Superior temporal gyrus (tissue), 1 donor: ENCODE data around the gene PIGU.

Experiments
- DNase-seq: peaks from one replicate; pipeline ENCODE4 v3.0.0-alpha.2; 2016; ENCODE audit errors: extremely low spot score

Gene PIGU

DNA sequence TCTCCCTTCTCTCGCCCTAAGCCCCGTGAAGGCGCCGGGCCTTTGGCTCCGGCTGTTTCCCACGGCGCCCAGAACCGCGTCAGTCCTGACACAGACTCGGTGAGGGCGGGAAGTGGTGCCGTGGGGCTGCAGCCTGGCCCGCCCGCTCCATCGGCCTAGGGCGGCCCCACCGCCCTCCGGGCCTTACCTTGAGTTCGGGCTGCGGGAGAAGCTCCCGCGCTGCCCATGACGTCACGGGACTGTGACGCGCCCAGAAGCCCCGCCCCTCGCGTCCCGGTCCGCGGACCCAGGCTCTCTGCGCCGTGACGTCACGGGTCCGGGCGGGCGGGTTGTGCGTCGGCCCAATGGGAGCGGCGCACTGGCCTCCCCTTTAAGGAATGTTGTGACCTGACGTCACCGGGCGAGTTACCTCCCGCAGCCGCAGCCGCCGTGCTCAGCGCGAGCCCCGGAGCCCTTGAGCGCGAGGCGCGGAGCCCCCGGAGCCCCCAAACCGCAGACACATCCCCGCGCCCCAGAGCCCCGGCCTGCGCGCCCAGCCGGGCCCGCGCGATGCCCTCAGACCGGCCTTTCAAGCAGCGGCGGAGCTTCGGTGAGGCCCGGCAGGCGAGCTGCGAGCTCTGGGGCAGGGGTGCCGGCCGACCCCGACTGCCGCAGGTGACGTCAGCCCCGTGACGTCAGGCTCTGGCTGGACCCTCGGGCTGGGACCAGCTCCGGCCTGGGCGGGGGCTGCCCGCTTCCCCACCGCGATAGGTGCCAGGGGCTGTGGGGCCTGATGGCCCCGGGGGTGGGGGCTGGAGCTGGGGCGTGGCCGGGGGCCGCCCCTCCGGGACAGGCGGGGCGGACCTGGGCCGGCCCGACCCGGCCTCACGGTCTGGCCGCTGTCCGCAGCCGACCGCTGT lies 118.3 kb downstream of the PIGU start, which contains the start of gene MAP1LC3A:
Gene MAP1LC3A (plus strand): TSS at position 399 of the 899 bp plus-strand sequence. CDS start 151 bp downstream, at position 550.
- DNase-seq: peak; percentile 91

DNA sequence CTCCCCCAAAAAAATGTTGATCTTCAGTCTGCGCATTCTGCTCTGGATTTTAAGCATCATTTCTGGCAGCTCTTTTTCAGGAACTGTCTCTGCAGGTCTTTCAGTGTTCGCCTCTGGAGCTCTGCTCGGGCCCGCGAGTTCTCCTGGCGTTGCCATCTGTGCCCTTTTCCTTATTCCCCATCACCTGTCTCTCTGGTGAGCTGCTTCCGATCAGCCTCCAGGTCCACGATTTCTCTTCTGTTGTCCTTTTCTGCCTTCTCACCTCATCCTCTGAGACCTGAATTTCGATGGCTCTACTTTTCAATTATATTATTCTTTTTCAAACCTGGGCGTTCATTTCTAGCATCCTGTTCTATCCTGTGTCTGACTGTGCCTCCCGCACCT lies 119.0 kb downstream of the PIGU start:
- DNase-seq: peak; percentile 33

DNA sequence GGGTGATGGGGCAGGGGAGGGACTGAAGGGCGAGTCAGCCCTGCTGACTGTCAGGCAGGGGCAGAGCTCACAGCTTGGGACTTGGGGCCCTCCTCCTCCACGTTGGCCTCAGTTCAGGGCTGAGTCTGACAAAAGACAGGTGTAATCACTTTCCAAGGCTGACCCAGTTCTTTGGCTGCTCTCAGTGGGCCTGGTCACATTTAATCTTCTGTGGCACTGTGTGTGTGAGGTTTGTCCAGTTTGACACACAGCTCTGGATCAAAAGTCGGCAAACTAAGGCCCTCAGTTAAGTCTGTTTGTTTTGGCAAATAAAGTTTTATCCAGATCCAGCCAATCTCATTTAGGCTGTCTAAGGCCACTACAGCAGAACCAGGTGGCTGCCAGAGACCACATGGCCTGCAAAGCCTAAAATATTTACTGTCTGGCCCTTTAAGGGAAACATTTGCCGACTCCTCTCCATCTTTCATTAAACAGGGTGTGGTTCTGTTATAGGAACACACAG lies 123.5 kb downstream of the PIGU start:
- no peak for DNase-seq

DNA sequence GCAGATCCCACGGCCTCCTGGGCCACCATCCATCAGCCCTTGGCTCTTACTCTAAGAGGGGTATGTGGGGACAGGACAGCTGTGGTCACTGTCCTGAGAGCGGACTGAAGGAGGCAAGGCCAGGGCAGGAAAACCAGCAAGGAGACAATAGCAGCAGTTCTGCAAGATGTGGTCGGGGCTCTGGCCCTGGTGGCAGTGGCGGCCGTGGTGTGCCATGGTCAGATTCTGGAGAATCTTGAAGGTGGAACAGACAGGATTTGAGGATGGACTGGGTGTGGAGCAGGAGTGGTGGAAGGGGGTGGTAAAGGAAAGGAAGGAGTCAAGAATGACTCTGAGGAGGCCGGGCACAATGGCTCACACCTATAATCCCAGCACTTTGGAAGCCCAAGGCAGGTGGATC lies 124.3 kb downstream of the PIGU start:
- DNase-seq: no peak

DNA sequence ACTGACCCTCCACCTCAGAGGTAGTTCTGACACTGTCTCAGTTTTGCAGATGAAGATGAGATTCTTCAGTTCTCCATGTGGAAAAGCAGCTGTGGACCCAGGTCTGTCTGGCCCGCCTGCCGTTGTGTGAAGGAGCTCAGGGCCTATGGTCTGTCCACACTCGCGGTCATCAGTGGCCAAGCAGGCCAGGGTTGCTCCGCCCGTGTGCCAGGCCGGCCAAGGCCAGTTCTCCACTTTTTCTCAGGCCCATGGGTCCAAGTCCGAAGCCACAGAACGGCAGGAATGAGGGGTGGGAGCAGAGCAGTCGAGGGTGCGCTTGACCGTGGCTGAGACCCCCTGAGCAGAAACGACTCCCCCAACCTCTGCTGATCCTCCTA lies 127.0 kb downstream of the PIGU start:
- DNase-seq: no peak

DNA sequence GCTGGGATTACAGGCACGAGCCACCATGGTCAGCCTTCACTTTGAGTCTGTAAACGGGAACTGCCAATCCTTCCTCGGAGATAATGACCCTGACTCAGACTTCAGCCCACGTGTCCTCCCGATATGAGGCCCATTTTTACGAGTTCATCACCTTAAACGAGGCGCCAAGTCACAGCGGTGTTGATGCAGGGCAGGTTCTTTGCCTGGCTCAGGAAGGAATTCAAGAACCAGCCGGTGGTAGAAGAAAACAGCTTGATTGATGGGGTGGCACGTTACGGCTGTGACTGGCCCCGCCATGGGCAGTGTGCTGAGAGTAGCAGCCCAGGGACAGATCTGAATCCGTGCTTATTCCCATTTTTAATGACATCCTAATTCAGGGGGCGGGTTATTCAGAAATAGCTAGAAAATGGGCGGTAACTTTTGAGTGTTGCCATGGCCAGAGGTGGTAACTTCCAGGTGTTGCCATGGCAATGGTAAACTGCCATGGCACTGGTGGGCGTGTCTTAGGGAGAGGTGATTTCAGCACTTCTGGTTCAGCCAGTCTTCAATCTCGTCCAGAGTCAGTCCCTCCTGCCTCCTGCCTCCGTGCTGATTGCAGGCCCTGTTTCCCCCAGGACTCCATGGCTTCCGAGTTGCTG lies 127.5 kb downstream of the PIGU start:
- DNase-seq: no peak

DNA sequence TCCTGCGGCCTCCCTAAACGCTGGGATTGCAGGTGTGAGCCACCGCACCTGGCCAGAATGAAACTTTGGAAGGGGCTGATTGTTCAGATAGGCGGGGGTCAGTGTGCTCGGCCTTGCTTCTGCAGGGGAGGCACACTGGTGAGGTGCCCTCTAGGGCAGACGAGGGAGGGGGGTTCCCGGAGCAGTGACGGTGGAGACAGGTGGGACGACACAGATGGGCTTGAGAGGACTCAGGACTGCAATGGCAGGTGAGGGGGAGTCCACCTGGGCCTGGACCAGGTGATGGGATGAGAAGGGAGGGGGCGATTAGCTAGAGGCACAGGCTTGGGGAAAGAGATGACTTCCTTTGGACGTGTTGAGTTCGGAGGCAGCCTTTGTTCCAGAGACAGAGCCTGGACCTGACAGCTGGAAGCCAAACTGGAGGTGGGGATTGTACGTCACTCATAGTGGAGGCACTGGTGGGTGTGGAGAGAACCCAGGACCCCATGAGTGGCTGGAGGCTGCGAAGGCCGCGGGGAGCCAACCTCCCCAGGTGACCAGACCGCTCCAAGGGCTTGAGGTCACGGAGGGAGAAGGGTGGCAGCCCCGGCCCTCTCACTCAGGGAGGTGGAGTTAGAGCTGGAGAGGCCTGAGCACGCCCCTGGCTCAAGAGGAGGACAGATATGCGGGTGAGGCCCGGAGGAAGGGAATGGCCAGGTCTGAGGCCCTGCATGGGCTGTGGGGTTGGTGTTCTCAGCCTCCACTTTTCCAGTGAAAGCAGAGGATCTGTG lies 128.9 kb downstream of the PIGU start:
- DNase-seq: no peak

DNA sequence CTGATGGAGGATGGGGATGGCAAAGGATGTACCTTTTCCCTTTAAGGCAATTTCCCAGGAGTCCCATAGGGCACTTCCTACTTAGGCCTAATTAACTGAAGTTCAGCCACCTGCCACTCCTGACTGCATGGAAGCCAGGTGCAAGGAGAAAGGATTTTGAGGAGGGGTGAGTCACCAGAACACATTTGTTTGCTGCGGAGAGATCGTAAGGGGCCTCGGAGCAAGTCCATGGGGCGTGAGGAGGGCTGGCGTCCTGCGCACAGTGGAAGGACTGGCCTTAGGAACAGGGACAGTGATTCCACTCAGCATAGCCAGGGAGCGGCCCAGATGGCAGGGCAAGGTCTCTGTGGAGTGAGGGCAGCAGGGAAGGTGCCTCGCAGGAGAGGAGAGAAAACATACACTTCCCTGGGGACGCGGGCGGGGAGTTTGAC lies 130.1 kb downstream of the PIGU start:
- DNase-seq: no peak

DNA sequence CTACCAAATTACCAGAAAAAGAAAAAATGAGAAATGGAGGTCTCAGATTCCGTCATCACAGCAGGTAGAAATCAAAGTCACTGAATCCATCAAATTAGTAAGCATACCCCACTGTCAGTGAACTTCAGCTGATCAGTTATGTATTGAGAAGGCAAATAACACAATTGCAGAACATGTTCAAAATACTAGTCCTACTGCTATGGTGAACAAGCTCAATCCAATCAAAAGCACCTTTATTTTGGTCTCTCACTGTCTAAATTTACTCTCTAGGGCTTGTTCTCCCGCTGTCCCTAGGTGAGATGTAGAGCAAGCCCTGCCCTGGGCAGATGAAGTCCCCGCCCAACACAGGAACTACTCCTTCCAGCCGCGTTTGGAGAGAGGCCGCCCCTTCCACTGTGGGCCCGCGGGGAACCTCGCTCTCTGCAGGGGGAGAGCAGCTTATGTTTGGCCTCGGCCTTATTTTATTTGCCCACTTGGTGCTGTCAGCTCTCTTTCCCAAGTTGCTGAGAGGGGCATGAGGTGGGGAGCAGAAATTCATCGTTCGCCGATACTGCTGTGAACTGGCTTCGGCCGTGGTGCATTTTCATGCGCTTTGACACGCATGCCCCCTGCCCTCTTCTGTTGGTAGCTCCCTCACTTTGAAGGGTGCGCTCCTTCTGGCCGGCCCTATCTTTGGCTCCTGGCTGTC lies 132.6 kb downstream of the PIGU start:
- no peak for DNase-seq

DNA sequence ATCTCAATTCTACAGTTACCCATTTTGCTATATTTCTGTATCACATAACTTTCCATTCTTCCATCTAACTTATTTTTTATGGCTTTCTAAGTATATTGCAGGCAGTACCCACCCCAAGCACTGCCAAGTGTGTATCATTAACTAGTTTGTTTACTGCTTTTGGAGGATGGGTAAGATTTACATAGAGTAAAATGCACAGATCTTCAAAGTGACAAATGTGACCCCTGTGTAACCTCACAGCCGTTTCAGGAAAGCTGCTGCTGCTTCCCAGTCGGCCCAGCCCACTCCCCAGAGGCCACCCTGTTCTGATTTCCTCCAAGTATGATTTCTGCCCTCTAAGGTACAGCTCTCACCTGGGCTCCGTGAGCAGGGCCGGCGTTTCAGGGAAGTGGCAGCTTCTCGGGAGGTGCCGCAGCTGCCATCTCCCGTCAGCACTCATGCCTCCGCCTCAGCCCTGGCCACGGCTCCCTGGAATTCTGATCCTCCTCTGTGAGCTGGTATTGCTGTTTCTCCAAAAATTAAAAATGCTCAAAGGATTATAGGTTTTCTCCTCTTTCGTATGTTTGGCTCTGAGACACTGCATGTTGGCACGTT lies 133.3 kb downstream of the PIGU start:
- DNase-seq: no peak

DNA sequence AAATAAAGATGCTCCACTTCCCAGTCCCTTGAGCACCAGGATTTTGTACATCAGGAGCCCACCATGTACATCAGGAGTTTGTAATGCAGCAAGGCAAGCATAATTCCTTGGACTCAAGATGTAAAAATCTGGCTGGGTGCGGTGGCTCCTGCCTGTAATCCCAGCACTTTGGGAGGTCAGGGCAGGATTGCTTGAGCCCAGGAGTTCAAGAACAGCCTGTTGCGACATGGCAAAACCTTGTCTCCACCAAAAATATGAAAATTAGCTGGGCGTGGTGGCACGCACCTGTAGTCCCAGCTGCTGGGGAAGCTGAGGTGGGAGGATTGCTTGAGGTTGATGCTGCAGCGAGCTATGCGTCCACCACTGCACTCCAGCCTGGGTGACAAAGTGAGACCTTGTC lies 134.5 kb downstream of the PIGU start:
- DNase-seq: no peak

DNA sequence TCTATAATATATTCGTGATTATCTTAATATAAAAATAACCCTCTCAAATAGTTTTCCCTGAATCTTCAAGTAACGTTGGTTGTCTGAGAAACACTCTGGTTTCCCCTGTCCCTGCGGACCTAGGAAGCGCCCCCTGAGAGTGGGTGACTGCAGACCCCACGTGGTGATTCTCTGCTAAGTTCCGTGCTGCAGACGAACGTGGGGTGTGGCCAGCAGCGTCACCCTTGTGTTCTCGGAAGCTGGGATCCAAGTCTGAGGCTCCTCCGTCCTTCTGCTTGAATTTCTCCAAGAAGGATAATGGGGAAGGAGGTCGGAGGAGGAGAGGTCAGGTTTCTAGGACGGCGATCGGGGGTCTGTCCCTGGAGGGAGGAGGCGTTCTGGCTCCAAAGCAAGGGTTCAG lies 135.0 kb downstream of the PIGU start:
- no peak for DNase-seq

DNA sequence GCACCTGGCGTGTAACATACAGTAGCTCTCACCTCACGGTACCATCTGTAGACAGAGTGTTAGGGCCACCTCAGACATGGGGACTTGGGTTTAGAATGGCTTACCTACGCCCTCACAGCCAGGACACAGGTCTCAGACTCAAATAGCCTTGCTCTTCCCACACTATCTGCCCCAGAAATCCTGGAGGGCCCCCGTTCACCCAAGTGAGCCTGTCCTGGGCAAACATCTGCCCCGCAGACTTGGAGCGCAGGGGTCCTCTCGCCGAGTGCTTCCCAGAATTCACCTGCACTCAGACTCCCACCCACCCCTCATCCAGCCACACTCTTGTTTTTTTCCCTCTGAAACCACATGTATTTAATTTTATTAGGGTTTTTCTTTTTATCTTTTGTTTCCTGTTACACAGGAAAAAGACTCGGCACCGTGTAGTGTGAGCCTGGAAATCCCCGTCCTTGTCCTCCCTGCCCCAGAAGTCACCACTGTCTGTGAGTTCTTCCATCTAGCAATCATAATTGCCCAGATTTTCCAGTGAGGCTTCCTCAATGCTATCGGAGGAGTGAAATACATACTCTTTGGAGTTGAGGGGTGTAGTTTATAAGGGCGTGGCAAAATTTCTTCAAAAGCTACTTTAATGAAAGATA lies 135.5 kb downstream of the PIGU start:
- DNase-seq: no peak

DNA sequence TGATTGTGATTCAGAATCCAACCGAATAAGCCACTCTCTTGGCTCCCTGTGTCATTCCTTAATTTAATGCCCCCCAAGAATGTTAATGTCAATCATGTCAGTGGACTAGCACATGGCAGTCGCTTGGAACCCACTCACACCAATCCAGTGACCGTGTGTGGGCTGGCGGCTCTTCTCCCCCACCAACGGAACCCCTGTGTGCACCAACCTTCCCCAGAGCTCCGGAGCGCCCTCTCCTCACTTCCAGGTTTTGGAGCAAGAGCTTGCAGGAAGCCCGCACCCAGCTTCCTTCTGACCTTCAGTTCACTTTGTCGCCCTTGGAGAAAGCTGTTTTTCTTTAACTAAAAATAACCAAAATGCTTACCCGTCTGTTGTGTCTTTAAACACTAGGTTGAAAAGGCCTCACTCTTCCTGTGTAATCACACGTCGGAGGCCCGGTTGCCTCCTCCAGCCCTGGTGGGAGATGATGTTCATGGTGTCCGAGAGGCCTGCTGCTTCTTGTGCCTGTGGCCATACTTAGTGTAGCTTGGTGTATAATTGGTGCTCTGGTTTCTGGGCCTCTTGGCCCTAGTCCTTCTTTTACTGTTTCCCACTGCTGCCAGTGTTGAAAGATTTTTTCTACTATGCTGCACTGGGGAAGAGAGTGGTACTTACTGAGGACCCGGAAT lies 136.2 kb downstream of the PIGU start:
- DNase-seq: no peak

DNA sequence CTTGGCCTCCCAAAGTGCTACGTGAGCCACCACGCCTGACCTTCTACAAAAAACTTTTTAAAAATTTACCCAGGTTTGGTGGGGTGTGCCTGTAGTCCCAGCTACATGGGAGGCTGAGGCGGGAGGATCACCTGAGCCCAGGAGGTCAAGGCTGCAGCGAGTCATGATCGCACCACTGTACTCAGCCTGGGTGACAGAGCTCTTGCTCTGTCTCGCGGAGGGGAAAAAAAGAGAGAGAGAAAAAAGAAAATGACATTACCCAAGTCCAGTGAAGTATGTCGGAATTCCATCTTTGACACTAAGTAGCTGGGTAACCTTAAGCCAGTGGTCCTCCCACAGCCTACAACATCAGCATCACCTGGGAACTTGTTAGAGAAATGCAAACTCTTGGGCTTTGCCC lies 137.1 kb downstream of the PIGU start:
- no peak for DNase-seq

DNA sequence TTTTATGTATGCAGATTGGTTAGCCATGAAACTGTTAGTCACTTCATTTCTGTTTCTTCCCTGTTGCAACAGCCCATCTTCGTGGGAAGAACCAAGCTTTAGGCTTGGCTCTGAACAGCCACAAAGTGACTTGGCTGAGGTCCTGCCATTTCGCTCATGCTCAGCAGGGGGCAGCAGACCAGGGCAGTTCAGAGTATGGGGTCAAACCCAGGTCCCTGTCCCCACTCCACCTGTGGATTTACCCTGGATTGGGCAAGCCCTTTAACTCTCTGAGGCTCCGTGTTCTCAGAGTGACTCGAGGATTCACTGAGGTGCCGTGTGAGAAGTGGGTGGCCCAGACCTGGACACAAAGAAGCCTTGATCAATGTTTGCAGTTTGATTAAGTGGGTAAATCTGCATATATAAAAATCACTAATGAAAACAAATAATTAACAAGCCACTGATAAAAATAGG lies 138.2 kb downstream of the PIGU start:
- peak; percentile 73 for DNase-seq

DNA sequence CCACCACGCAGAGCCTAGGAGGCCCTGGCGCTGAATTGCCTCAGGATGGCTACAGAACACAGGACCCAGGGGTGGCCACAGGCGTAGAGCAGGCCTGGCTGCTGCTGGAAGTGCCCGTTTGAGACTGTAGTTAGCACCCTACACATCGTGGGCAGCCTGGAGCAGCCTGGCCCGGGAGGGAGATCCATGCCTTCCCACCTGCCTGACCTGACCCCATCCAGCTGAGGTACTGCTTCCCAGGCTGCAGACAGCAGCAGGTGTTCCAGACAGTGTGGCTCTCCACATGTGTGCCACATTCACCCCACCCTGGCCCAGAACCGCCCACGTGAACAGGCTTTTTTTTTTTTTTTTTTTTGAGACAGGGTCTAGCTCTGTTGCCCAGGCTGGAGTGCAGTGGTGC lies 139.2 kb downstream of the PIGU start:
- no peak for DNase-seq

DNA sequence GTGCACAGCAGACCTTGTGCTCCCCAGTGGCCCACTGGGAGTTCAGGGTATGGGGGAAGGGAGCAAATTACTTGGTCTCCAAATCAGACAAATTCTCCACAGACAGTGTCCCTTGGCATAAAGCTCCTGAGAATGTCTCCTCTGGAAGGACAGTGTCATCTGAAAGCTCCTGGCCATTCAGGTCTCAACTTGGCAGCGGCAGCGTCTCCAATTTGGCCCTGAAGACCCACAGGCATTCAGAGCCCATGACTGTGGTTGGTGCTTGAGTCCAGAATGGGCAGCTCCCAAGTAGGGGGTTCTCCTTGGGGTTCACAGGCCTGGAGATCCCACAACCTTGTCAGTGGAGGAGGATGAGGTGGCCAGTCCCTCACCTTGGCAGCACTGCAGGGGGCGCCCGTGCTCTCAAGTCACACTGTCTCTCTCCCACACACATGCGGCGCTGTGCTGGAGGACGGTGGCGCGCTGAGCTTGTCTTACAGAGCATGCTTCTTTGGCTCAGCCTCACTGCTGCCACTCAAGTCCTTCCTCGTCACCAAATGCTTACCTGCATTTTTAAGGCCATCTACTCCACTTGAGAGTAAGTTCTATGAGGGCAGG lies 140.0 kb downstream of the PIGU start:
- peak; percentile 51 for DNase-seq

DNA sequence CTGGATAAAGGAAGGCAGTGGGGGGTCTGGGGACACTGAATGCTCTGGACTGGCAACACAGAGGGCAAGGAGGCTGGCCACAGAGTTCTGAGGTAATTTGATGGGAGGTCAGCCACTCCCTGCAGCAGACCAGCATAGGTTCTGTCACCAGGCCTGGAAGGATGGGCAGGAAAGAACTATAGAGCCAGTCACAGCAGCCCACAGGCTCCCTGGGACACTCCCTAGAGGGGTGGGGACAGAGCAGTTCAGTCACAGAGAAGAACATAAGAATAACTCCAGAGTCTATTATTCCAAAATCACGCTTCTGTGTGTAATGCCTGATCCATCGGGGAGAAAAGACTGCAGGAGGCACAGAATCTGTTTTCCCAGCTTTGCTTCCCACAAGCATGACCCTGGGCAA lies 141.0 kb downstream of the PIGU start:
- peak; percentile 9 for DNase-seq
